SU-DHL-6 (cell line): ENCODE results near the gene DLL4.

Experiments used
- H2AFZ ChIP-seq: fragments of 200-600 bp; sonication (generic); 2 replicates; pipeline ENCODE4 v1.6.1; 2014; ENCODE audit warnings: low read depth, mild to moderate bottlenecking, moderate library complexity, mixed read lengths, antibody characterized with exemption, low read length; ENCODE audit not compliant: severe bottlenecking
- H3F3A ChIP-seq: fragments of 200-600 bp; shearing (Covaris generic); 2 replicates; pipeline ENCODE4 v1.6.0; 2016; ENCODE audit warnings: antibody characterized with exemption, mild to moderate bottlenecking; ENCODE audit not compliant: insufficient read depth
- H3K27ac ChIP-seq: fragments of 200-600 bp; sonication (generic); 2 replicates; pipeline ENCODE4 v1.5.1; 2016; ENCODE audit warnings: low read depth, mild to moderate bottlenecking, low read length, moderate library complexity, mixed read lengths
- H3K27me3 ChIP-seq: fragments of 200-600 bp; sonication (generic), shearing (Covaris generic); 2 replicates; pipeline ENCODE4 v1.6.0; 2014; ENCODE audit warnings: mild to moderate bottlenecking, low read length
- H3K36me3 ChIP-seq: fragments of 200-600 bp; sonication (generic); 2 replicates; pipeline ENCODE4 v1.6.1; 2014; ENCODE audit warnings: mild to moderate bottlenecking, low read length, mixed read lengths
- H3K4me2 ChIP-seq: fragments of 300-600, 200-600 bp; shearing (Covaris generic), sonication (generic); 2 replicates; pipeline ENCODE4 v1.6.0; 2014; ENCODE audit warnings: low read length, low read depth, mild to moderate bottlenecking; ENCODE audit not compliant: poor library complexity, severe bottlenecking
- H3K4me3 ChIP-seq: fragments of 200-600 bp; sonication (generic); 2 replicates; pipeline ENCODE4 v1.5.1; 2014; ENCODE audit warnings: antibody characterized with exemption, low read length, mild to moderate bottlenecking, mixed read lengths; ENCODE audit not compliant: insufficient read depth, poor library complexity, severe bottlenecking
- H3K79me2 ChIP-seq: fragments of 200-600 bp; sonication (generic); 2 replicates; pipeline ENCODE4 v1.6.1; 2014; ENCODE audit warnings: mild to moderate bottlenecking, low read length, moderate library complexity; ENCODE audit not compliant: insufficient read depth
- H3K9ac ChIP-seq: fragments of 200-600 bp; sonication (generic); 2 replicates; pipeline ENCODE4 v1.7.0; 2014; ENCODE audit warnings: mild to moderate bottlenecking, low read length
- H3K9me2 ChIP-seq: fragments of 200-600 bp; sonication (generic); replicated peaks from 2 replicates; pipeline ENCODE4 v1.6.1; 2014; ENCODE audit warnings: low read length; ENCODE audit not compliant: insufficient read depth
- H3K9me3 ChIP-seq: fragments of 200-600 bp; sonication (generic); 2 replicates; pipeline ENCODE4 v1.6.1; 2014; ENCODE audit warnings: low read length, mixed read lengths; ENCODE audit not compliant: insufficient read depth
- H4K20me1 ChIP-seq: fragments of 200-600 bp; sonication (generic); 2 replicates; pipeline ENCODE4 v1.6.1; 2014; ENCODE audit warnings: low read depth, mild to moderate bottlenecking, antibody characterized with exemption, low read length, moderate library complexity, mixed read lengths
- EZH2phosphoT487 ChIP-seq: fragments of 200-600 bp; sonication (generic), shearing (Covaris generic); conservative IDR thresholded peaks from 2 replicates; pipeline ENCODE4 v1.6.1; 2018; ENCODE audit warnings: mild to moderate bottlenecking, antibody characterized with exemption, low read length, moderate library complexity, mixed read lengths
- TF ChIP-seq, protein P1 (sequence below): fragments of 200-600 bp; sonication (generic); IDR thresholded peaks from one replicate; pipeline ENCODE4 v1.5.1; 2017; ENCODE audit warnings: antibody characterized with exemption, mild to moderate bottlenecking, low read length, moderate library complexity; ENCODE audit not compliant: insufficient read depth, poor library complexity, severe bottlenecking

DLL4 gene

DNA sequence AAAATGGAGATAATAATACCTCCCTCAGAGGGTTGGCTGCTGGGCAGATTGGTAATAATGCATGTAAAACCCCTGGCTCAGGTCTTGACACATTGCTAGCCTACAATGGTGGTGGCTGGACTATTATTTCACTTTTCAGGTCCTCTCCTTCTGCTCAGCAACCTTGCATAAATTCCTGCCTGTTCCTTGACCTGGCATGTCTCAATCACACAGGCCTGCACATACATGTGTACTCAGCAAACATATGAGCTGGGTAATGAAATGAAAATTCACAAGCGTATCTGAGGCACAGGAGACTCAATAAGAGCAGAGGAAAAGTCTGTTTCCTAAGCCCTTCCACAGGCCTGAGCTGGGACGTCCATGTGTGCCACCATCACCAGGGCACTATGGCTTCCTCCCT is 17.4 kb upstream of the DLL4 start:
- Histone ChIP-seq H2AFZ (no peak overlapping the region), H3K4me3 (no peak overlapping the region), H3K79me2 (no peaks in the 10 kb centered on the region), H3F3A (no peaks in the 10 kb centered on the region), H3K9ac (no peak overlapping the region), H3K36me3 (no peaks in the 10 kb centered on the region), H3K9me2 (no peaks in the 10 kb centered on the region), H3K4me2 (no peak overlapping the region), H4K20me1 (no peaks in the 10 kb centered on the region), H3K27ac (no peak overlapping the region), H3K9me3 (no peaks in the 10 kb centered on the region), H3K27me3 (no peaks in the 10 kb centered on the region)
- TF ChIP-seq, protein P1, sequence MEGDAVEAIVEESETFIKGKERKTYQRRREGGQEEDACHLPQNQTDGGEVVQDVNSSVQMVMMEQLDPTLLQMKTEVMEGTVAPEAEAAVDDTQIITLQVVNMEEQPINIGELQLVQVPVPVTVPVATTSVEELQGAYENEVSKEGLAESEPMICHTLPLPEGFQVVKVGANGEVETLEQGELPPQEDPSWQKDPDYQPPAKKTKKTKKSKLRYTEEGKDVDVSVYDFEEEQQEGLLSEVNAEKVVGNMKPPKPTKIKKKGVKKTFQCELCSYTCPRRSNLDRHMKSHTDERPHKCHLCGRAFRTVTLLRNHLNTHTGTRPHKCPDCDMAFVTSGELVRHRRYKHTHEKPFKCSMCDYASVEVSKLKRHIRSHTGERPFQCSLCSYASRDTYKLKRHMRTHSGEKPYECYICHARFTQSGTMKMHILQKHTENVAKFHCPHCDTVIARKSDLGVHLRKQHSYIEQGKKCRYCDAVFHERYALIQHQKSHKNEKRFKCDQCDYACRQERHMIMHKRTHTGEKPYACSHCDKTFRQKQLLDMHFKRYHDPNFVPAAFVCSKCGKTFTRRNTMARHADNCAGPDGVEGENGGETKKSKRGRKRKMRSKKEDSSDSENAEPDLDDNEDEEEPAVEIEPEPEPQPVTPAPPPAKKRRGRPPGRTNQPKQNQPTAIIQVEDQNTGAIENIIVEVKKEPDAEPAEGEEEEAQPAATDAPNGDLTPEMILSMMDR = no peak
- no peak for TF ChIP-seq EZH2phosphoT487

DNA sequence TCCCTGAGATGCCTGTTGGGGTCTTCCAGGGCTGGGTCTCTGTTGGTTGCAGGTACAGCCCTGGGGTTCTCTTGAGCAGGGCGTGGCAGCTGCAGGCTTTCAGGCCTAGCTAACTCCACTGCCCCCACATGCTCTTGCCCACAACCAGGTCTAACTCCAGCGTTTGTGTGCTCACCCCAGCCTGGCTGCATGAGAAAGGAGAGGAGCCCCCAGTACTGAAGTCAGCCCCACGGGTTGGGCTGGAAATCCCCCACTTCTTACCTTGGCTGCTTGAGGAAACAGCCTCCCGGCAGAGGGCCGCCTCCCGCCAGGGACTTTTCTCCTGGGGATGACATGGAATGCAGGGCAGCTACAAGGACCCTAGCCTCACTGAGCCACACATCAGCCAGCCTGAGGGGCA is 16.7 kb upstream of the DLL4 start:
- no peak overlapping the region for H3K4me2 ChIP-seq
- no peak overlapping the region for H2AFZ ChIP-seq
- no peak for TF ChIP-seq EZH2phosphoT487
- TF ChIP-seq, protein P1 = no peak

DNA sequence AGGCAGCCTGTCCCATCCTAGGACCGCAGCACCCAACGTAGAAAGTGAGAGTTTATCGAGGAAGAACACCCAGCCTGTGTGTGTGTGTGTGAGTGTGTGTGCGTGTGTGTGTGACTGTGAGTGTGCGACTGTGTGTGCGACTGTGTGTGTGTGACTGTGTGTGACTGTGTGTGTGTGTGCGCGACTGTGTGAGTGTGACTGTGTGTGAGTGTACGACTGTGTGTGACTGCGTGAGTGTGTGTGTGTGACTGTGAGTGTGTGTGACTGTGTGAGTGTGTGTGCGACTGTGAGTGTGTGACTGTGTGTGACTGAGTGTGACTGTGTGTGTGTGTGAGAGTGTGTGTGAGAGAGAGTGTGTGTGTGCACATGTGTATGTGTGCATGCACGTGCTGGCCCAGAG is 15.1 kb upstream of the DLL4 start:
- H3K9me2 ChIP-seq = no peaks in the 10 kb centered on the region

More for the DNA sequence above, 16.7 kb upstream of the DLL4 start:
- Histone ChIP-seq H3K4me3 (no peak overlapping the region), H3K36me3 (no peaks in the 10 kb centered on the region), H3K27ac (no peak overlapping the region), H3K79me2 (no peaks in the 10 kb centered on the region), H3K27me3 (no peaks in the 10 kb centered on the region), H3K9ac (no peak overlapping the region), H3K9me3 (no peaks in the 10 kb centered on the region), H3K9me2 (no peaks in the 10 kb centered on the region), H3F3A (no peaks in the 10 kb centered on the region), H4K20me1 (no peaks in the 10 kb centered on the region)

More for the DNA sequence above, 15.1 kb upstream of the DLL4 start:
- no peaks in the 10 kb centered on the region for H3K36me3 ChIP-seq
- H3K4me2 ChIP-seq = no peak overlapping the region
- no peak overlapping the region for H3K9ac ChIP-seq
- no peaks in the 10 kb centered on the region for H3K27me3 ChIP-seq
- no peaks in the 10 kb centered on the region for H3K79me2 ChIP-seq
- H4K20me1 ChIP-seq = no peaks in the 10 kb centered on the region
- H2AFZ ChIP-seq = no peak overlapping the region
- TF ChIP-seq, protein P1 = no peak
- no peaks in the 10 kb centered on the region for H3F3A ChIP-seq
- H3K4me3 ChIP-seq = no peak overlapping the region
- no peak overlapping the region for H3K27ac ChIP-seq
- no peaks in the 10 kb centered on the region for H3K9me3 ChIP-seq
